ENCODE measurements around the gene NPBWR2.
"Not testable (repeated sequence)": the region's sequence is repeated elsewhere in the genome, so short reads cannot be mapped to it uniquely, and the experiment has no call there.

The NPBWR2 gene

DNA sequence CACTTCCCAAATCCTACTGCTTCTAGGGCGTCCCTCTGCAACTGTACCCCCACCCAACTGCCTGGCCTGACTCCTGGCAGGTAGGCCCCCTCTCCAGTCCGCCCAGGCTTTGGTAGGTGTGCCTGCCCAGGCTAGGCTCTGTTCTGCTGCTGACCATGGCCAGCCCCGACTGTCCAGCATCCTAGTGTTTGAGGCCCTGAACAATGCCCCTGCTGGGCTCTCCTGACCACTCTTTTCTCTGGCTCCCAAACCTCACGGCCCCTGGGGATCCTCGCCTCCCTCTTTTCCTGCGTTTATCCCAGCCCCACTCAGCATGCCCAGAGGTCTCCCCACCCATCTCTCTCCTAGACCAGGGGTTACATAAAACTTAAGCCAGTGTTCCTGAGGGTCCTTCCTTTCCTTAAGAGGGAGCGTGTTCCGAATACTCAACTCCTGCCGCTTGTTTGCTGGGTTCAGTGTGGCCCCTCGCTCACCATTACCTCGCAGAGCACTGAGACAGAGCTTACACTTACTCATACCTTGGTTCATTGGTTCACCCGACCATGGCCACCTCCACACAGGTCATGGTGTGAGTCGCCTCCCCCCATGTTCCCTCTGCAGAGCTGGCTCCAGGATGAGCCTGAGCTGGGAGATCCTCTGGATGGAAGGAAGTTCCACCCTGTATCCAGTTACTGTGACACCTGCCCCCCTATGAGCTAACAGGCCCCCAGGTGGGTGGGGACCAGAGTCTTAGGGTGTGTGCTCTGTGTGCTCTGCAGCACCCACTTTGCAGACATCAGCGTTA lies 35.8 kb upstream of the NPBWR2 start:
- DNase-seq: no peak

DNA sequence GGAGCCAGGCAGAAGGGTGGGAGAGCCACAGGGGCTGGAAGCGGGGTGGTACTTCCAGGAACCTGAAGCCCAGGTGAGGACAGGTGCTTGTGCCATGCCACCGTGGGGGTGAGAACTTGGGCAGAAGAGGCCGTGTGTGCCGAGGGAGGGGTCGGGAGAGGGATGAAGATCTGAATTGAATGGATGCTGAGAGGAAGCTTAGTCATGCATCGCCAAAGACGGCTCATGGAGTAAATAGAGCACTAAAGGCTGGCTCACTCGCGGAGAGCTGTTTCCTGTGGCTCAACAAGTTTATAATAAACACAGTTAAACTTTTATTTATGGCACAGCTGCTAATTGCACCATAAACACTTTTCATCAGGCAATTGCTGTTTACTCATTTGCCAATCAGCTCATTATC lies 35.2 kb upstream of the NPBWR2 start:
- no peak for DNase-seq

DNA sequence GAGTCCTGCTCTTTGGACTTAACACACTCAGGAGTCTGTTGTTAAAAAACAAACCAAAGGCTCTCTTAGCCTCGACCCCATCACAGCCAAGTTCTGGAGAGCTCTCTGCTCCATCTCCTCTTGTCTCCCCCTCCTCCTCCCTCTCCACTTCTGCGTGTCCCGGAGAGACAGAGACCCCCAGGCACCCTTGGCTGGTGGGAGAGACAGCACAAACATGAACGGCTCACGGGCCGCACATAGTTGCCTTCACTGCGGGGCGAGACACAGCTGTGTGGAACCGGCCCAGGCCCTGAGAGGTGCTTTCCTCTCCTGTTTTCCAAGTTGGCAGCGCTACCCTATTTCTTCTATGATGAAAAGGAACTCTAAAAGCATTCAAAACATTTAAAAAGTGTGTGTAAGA lies 33.6 kb upstream of the NPBWR2 start:
- no peak for DNase-seq

DNA sequence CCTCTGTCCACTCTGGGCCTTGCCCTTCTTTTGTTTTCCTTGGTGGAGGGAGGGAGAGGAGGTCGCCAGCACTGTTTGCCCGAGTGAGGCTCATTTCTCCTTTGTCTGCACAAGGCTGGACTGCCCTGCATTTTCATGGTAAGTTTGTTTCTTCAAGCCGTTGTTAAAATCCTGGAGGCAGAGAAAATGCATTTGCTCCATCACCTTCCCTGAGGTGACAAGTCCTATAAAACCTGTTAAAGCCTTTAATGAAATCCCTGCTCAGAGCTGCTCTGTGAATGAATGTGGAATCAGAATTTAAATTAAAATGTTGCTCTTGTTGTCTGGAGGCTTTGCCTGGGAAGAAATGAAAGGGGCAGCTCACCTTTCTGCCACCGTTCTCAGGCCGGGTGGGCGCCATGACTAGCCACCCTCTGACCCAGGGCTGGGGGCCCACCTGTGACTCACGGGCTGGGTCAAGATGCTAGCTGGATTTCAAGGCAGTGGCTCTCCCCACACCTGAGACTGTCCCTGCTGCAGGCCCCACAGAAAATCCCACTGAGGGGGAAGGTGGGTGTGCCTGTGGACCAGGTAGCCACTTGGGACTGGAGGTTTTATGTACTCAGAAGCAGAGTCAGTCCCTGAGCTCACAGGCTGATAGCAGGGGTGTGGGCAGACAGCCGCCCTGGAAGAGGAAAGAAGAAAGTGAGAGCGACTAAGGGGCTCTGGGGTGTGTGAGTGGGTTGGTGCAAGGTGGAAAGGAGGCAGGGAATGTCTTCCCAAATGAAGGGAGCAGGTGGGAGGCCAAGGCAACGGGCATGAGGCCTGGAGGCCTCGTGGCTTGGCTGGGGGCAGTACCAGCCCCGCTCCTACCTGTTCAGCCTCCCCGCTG lies 32.9 kb upstream of the NPBWR2 start:
- no peak for DNase-seq

DNA sequence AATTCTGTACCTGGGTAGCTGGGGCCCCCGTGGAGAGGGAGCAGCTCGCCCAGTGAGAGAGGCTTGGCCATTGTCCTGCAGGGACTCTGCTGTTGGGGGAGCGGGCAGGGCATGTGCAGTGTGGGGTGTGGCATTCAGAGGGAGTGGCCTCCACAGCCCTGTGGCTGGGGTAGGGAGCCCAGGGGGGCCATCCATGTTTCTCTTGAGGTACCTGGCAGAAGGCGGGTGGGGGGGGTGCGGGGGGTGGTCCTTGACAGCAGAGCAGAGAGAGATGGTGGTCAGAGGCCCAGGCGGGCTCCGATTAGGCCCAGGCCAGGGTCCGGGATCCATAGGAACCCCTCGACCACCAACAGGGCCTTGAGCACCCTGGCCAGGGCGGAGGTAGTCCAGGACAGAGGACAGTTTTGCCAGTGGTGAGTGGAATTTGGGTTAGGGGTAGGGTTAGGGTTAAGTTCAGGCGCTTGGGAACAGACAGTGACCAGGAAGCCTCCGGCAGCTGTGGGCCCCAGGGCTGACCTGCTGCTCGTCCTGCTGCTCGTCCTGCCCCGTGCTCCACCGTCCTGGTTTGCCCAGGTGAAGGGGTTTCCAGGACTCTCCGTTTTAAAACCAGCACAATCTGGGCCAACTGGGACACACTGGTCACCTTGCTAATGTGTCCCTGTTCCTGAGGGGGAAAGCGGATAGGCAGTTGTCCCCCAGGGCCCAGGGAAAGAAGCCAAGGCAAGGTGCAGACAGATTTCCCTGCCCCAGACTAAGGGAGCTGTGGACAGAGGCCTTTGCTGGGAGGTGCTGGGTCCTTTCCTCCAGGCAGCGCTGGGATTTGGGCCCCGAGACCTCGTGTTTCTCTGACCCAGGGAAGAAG lies 32.1 kb upstream of the NPBWR2 start:
- no peak for DNase-seq

DNA sequence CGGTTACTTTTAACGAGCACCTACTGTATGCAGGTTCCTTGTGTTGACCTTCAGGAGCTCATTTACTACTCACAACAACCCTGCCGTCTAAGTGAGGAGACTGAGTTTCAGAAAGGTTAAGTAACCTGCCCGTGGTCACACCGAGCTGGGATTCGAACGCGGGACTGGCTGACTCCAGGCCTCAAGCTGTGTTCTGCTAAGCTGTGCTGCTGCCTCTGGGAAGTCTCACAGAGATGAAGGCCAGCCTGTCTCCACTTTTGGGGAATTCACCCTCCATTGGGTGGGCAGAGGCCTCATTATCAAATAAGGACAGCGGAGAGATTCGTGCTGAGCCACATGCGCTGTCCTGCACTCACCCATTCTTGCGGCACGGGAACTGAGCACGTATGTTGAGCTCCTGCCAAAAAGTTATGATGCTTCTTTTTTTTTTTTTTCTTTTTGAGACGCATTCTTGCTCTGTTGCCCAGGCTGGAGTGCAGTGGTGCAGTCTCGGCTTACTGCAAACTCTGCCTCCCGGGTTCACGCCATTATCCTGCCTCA lies 31.0 kb upstream of the NPBWR2 start:
- DNase-seq: no peak

DNA sequence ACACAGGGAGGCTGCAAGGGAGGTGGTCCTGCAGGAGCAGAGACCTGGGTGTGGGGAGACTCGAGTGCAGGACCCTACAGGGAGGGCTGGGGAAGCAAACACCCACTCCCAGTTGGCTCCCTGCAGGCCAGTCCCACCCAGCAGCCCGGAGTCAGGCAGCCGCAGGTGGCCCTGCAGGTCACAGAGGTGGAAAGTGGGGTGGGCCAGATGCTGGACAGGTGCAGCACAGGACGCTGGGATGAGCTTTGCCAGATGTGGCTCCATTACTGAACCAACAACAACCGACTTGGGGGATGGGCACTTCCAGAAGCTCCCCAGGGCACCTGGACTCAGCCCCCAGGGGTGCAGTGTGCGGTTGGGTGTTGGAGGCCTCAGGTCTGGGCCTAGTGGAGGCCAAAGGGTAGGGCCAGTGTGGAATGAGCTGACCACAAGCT lies 30.2 kb upstream of the NPBWR2 start:
- no peak for DNase-seq

DNA sequence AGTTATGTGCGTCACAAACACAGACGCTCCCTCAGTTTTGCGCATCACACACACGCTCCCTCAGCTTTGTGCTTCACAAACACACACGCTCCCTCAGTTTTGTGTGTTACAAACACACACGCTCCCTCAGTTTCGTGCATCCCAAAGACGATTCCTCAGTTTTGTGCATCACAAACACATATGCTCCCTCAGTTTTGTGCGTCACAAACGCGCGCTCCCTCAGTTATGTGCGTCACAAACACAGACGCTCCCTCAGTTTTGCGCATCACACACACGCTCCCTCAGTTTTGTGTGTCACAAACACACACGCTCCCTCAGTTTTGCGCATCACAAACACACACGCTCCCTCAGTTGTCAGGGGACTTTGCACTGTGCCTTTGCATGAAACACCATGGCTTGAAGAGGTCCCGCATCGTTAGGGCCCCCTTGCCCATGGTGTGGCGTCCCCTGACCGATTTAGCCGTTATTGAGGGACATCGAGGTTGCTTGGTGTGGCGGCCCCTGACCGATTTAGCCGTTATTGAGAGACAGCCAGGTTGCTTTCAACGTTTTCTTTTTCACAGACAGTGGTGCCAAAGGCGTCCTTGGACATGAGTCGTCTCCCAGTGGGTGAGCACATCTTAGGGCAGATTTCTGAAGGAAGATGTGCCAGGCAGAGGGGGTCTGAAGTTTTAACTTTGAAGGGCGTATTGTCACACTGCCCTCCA lies 28.8 kb upstream of the NPBWR2 start:
- DNase-seq: no peak

DNA sequence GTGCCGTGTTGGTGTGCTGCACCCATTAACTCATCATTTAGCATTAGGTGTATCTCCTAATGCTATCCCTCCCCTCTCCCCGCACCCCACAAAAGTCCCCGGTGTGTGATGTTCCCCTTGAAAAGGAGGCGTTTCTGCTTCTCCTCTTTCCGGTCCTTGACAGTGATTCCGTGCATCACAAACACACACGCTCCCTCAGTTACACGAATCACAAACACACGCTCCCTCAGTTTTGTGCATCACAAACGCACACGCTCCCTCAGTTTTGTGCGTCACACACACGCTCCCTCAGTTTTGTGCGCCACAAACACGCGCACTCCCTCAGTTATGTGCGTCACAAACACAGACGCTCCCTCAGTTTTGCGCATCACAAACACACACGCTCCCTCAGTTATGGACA lies 27.4 kb upstream of the NPBWR2 start:
- not testable (repeated sequence) for DNase-seq

DNA sequence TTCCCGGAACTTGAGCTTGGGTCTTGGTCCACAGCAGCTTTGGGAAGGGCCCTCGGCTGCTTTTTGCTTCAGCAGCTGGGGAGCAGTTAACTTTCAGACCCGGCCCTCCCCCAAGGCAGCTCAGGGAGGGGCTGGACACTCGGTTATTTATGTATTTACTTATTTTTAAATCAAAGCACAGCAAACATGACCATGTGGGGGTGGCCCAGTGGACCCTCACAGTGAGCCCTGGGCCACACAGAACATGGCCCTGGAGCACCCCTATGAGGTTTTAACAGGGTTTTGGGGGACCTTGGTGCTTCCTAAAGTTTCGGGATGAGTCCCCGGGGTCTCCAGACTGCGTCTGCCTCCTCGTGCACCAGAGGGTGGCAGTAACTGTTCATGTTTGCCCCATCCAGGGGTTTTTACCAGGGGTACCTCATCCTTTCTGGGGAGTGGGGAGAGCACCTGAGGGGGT lies 26.6 kb upstream of the NPBWR2 start:
- no peak for DNase-seq

DNA sequence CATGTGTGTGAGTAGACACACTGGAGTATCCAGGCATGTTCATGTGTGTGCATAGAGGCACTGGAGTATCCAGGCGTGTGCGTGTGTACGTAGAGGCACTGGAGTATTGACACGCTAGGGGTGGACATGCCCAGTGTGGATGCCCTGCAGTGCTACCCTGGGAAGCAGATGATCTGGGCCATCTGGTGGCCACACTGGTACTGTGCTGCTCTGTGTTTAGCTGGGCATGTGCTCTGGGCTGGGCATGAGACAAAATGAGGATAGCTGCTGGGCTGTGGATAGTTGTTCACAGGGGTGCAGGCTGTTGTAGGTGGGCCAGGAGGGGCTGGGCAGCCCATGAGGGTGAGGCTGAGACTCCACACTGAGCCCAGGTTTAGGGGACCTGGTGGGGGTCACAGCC lies 24.0 kb upstream of the NPBWR2 start:
- DNase-seq: no peak

DNA sequence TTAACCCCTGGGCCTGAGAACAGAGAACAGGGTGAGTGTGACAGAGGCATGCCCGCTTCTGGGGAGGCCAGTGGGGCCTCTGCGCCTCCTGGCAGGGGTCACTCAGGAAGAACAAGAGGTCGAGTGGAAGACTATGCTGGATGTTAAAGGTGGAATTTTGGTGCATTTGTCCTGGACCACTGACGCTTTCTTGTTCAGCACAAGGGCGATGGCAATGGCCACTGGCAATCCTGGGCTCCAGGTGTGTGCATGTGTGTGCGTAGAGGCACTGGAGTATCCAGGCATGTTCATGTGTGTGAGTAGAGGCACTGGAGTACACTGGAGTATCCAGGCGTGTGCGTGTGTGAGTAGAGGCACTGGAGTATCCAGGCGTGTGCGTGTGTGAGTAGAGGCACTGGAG lies 23.5 kb upstream of the NPBWR2 start:
- DNase-seq: no peak

DNA sequence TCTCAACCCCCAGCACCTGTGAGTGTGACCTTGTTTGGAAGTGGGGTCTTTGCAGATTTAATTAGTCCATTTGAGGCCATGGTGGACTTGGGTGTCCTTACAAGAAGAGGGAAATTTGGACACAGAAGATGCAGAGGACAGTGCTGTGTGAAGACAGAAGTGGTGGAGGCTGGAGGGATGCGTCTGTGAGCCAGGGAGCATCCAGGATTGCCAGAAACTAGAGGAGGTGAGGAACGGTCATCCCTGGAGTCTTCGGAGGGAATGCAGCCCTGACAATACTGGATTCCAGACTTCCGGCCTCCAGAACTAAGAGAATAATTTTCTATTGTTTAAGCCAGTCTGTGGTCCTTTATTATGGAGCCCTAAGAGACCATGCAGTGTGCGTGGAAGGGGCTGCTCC lies 22.9 kb upstream of the NPBWR2 start:
- no peak for DNase-seq

DNA sequence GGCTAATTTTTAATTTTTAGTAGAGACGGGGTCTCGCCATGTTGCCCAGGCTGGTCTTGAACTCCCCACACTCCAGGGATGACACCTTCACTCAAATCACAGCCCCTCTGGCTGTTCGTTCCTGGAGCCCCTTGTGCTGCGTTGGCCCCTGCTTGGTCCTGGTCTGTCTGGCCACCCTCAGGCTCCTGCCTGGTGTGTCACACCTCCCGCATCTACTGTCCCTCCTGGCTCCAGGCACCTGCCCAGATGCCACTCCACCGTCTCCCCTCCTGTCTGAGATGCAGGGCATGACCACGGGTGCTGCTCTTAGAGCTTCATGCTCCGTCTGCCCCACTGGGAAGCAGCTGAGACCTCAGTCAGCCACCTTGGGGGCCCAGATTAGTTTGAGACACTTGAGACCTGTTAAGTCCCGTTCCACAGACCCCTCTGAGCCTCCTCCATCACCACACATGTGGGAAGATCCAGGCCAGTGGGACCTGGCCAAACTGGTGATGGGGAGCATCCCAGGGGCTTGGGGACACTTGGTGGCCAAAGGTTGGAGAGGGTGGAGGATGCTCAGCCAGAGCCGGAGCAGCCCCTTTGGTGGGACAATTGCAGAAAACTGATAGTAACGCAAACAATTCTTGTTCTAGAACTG lies 21.9 kb upstream of the NPBWR2 start:
- DNase-seq: no peak

DNA sequence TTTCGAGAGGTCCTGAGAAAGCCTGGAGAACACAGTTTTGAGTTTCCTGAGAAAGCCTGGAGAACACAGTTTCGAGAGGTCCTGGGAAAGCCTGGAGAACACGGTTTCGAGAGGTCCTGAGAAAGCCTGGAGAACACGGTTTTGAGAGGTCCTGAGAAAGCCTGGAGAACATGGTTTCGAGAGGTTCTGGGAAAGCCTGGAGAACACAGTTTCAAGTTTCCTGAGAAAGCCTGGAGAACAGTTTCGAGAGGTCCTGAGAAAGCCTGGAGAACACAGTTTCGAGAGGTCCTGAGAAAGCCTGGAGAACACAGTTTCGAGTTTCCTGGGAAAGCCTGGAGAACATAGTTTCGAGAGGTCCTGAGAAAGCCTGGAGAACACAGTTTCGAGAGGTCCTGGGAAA lies 16.2 kb upstream of the NPBWR2 start:
- not testable (repeated sequence) for DNase-seq

DNA sequence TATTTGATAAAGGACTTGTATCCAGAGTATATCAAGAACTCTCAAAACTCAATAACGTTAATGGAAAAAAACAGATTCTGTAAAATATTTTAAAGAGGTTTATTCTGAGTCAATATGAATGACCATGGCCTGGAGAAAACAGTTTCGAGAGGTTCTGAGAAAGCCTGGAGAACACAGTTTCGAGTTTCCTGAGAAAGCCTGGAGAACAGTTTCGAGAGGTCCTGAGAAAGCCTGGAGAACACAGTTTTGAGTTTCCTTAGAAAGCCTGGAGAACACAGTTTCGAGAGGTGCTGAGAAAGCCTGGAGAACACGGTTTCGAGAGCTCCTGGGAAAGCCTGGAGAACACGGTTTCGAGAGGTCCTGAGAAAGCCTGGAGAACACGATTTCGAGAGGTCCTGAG lies 15.6 kb upstream of the NPBWR2 start:
- DNase-seq: not testable (repeated sequence)

DNA sequence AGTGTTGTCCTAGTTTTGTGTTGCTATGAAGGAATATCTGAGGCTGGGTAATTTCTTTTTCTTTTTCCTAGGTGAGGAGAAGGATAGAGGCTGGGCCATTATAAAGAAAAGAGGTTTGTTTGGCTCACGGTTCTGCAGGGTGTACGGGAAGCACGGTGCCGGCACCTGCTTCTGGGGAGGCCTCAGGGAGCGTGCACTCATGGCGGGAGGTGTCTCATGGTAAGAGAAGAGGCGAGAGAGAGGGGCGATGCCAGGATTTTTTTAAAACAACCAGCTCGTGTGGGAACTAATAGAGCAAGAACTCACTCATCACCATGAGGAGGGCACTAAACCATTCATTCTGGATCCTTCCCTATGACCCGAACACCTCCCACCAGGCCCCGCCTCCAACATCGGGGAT lies 14.2 kb upstream of the NPBWR2 start:
- DNase-seq: no peak

DNA sequence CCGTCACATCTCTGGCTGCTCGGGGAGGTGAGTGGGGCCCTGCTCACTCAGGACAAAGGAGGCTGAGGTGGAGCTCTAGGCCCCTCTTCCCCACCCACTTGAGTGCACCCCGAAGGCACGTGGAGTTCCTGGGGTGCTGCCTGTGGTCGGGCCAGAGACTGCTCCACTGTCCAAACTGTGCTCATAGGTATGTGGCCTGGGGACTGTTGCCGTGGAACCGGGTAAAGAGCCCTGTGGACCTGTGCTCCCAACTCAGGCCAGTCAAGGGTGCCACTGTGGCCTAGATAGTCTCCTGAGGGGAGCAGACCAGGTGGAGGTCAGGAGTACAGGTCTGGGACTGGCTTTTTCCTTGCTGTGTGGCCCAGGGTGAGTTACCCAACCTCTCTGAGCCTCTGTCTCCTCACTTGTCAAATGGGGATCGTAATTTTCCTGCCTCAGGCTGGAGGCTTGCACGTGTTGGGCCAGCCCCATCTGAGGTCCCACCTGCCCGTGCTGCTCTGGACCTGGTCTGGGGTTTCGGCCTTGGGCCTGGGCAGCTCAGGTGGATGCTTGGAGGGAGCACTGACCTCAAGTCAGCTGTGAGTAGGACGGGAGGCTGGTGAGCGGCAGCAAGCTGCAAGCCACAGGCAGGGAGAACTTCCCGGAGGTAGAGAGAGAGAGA lies 12.4 kb upstream of the NPBWR2 start:
- no peak for DNase-seq

DNA sequence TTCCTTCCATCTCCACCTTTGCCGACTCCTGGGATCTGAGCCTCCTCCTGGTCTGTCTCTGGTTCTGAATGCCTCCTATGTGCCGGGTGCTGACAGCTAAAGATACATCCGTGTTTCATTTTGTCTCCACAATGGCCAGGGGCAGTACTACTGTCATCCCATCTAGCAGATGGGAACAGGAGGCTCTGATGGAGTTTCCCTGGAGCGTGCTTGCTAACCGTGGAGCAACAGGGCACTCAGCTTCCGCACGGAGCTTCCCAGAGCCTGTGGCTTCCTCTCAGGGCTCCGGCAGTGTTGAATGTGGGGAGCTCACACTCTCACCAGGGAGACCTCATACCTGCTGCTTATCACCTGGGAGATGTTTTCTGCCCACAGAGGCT lies 11.9 kb upstream of the NPBWR2 start:
- DNase-seq: no peak

DNA sequence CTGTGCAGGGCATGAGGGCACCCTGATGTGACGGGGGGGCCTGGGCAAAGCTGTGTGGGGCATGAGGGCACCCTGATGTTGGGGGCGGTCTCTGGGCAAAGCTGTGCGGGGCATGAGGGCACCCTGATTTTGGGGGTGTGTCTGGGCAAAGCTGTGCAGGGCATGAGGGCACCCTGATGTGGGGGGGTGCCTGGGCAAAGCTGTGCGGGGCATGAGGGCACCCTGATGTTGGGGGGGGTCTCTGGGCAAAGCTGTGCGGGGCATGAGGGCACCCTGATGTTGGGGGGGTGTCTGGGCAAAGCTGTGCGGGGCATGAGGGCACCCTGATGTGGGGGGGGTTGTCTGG lies 10.0 kb upstream of the NPBWR2 start:
- DNase-seq: not testable (repeated sequence)
